Gastrocnemius medialis (tissue), 4 donors: ENCODE data around the gene GTSE1. TPM values are rescaled to one million over a fixed set of nuclear protein-coding genes. Genes with fewer than 3 reads are reported as not detected.
A peak's percentile ranks its signal among the peaks of the same experiment; 100 is the strongest.

ENCODE experiments used
- ATAC-seq, 2 donors: fragments of 150-250 bp; one replicate each; pipeline ENCODE4 v1.9.1; 2016
- DNase-seq, 2 donors: peaks; one replicate each; pipeline ENCODE4 v3.0.0-alpha.2; 2019
- H3K27ac ChIP-seq, 4 donors: fragments of 200-600 bp; sonication (generic); 1 replicate in 1 of 4; 2 replicates in 3 of 4; pipeline ENCODE4 v1.5.1; 2016 to 2018; ENCODE audit warnings: mild to moderate bottlenecking in 2 of 4, moderate library complexity in 1 of 4
- H3K27me3 ChIP-seq, 3 donors: fragments of 200-600 bp; sonication (generic) in 2 of 3; 1 replicate in 1 of 3; 2 replicates in 2 of 3; pipeline versions ENCODE4 v1.5.1 to v1.6.0; 2016 to 2019; ENCODE audit warnings: mild to moderate bottlenecking in 1 of 3, moderate library complexity in 1 of 3
- H3K36me3 ChIP-seq, 2 donors: fragments of 200-600 bp; sonication (generic) in 1 of 2; one replicate each; pipeline ENCODE4 v1.5.1; 2017 to 2018
- H3K4me1 ChIP-seq, 2 donors: fragments of 200-600 bp; sonication (generic) in 1 of 2; one replicate each; pipeline ENCODE4 v1.5.1; 2016 to 2017; ENCODE audit warnings: mild to moderate bottlenecking in 2 of 2
- H3K4me3 ChIP-seq, 4 donors: fragments of 200-600 bp; sonication (generic) in 3 of 4; 1 replicate in 1 of 4; 2 replicates in 3 of 4; pipeline ENCODE4 v1.5.1; 2016 to 2019; ENCODE audit warnings: mild to moderate bottlenecking in 2 of 4
- H3K9me3 ChIP-seq, 3 donors: fragments of 200-600 bp; sonication (generic) in 2 of 3; 1 replicate in 1 of 3; 2 replicates in 2 of 3; pipeline ENCODE4 v1.5.1; 2016 to 2019
- CTCF ChIP-seq, 5 experiments: fragments of 450-650 bp in 3 of 5; fragments of 200-600 bp in 2 of 5; sonication (generic) in 2 of 5; IDR thresholded peaks in 4 of 5; conservative IDR thresholded peaks in 1 of 5; 1 replicate in 4 of 5; 2 replicates in 1 of 5; pipeline ENCODE4 v1.5.1; 2016 to 2019; ENCODE audit warnings: antibody characterized with exemption in 5 of 5, mild to moderate bottlenecking in 3 of 5, moderate library complexity in 3 of 5
- POLR2A ChIP-seq, 2 donors: fragments of 450-650 bp; IDR thresholded peaks; one replicate each; pipeline ENCODE4 v1.6.1; 2017; ENCODE audit warnings: antibody characterized with exemption in 2 of 2, mild to moderate bottlenecking in 2 of 2, moderate library complexity in 2 of 2
- in situ Hi-C, 4 donors: fragments of 200-750 bp; cut with MboI; loops; one replicate each; pipeline versions ENCODE4 v1.15.0 to v1.8.0; 2017; ENCODE audit warnings: low sequenced_read_pairs in 4 of 4
- intact Hi-C: fragments of 100-400 bp; cut with DNase I; formaldehyde crosslinking; loops from one replicate; pipeline ENCODE4 v1.15.1; 2023; ENCODE audit warnings: low total_unique reads
- total RNA-seq, 4 donors: library from RNA; depleted of rRNA; stranded (reverse); fragments of >200 nt; gene quantifications; one replicate each; pipeline versions ENCODE4 v1.1.0 to v1.2.3, GENCODE V29; 2016

The GTSE1 gene
- total RNA-seq, 4 donors from 2014 or later: 0.13 to 0.49 TPM; not detected in 2

- Histone ChIP-seq H3K9me3 (no peaks in the 10 kb centered on the region), H3K27me3 (no peaks in the 10 kb centered on the region), H3K36me3 (peaks cover 0 to 77% of the 10 kb centered on the region in 2 donors), H3K27ac (no peak overlapping the region), H3K4me3 (no peak overlapping the region), H3K4me1 (peaks cover 16 to 17% of the 10 kb centered on the region in 2 donors)
- TF ChIP-seq POLR2A (IDR thresholded peaks at IDR 0.05): no peak
- TF ChIP-seq CTCF (IDR thresholded peaks at IDR 0.05 in 4 of 5, conservative IDR thresholded peaks at IDR 0.05 in 1 of 5): no peak
- DNase-seq: no peak
- intact Hi-C loops (no loop called here), in situ Hi-C loops (no loop called here)
- ATAC-seq: no peak
Measured at GRCh38 chr22:46281866-46282678, 14.6 kb upstream of the GTSE1 start.

DNA sequence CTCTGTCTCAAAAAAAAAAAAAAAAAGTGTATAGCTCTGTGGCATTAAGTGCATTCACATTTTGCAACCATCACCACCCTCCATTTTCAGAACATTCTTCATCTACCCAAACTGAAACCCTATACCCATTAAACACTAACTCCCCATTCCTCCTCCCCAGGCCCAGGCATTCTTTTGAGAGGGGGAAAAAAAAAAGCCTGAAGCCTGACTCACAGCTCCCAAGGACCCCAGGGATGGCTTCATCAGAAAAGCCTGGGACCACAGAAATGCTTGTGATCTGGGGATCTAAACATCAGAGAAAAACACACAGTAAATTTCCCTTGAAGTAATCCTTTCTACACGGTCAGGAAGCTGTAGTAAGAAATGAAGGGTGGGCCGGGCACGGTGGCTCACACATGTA, 10.7 kb upstream of the GTSE1 start:
- Histone ChIP-seq H3K27ac (no peak overlapping the region), H3K27me3 (no peaks in the 10 kb centered on the region), H3K4me3 (no peak overlapping the region), H3K36me3 (peaks cover 0 to 53% of the 10 kb centered on the region in 2 donors), H3K9me3 (no peaks in the 10 kb centered on the region), H3K4me1 (peaks cover 10 to 13% of the 10 kb centered on the region in 2 donors)
- DNase-seq: no peak
- no peak for TF ChIP-seq CTCF (IDR thresholded peaks at IDR 0.05 in 4 of 5, conservative IDR thresholded peaks at IDR 0.05 in 1 of 5)
- no peak for TF ChIP-seq POLR2A (IDR thresholded peaks at IDR 0.05)
- in situ Hi-C loops (no loop called here), intact Hi-C loops (no loop called here)
- no peak for ATAC-seq

- Histone ChIP-seq H3K4me1 (peaks cover 11 to 14% of the 10 kb centered on the region in 2 donors), H3K27ac (peak overlapping the region in 3 of 4 donors; percentile 29 to 45 (median 35)), H3K36me3 (peaks cover 0 to 46% of the 10 kb centered on the region in 2 donors), H3K9me3 (no peaks in the 10 kb centered on the region), H3K4me3 (peak overlapping the region in 1 of 4 donors; percentile 27), H3K27me3 (no peaks in the 10 kb centered on the region)
- DNase-seq (no peak), ATAC-seq (no peak)
- no peak for TF ChIP-seq POLR2A (IDR thresholded peaks at IDR 0.05)
- TF ChIP-seq CTCF (IDR thresholded peaks at IDR 0.05 in 4 of 5, conservative IDR thresholded peaks at IDR 0.05 in 1 of 5): no peak
- intact Hi-C loops (no loop called here), in situ Hi-C loops (no loop called here)
Measured at GRCh38 chr22:46286941-46287872, 9.5 kb upstream of the GTSE1 start.

DNA sequence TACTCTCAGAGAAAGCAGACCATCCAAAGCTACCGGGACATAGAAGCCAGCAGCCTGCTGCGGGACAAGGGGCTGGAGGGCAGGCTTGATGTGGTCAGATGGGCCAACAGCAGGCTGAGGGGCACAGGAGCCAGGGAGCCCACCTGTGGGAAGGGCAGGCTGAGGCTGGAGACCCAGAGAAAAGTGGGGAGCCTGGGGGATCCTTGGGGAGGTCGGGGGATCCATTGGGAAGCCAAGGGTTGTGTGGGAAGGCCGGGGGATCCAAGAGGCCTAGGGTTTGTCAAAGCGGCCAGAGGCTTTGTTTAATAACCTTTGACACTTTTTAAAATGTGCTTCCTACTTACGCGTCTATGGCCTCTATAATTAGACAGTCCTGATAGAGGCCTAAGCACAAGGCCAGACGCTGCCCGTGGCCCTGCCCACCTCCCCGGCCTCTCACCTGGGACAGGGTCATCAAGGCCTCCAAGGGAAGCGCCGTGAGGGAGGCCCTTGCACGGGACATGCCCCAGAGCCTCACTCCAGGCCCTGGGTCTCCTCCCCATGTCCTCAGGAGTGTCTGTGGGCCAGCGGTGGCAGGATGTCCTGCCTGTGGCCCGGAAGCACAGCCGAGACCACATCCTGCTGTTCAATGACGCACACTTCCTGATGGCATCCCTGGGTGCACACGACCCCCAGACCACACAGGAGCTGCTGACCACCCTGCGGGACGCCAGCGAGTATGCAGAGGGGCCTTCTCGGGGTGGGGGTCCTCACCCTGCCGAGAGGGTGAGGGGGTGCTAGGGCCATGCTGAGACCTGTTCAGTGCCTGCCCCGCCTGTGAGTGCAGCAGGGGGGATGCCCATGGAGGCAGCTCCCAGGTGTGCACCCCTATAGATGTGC, 8.6 kb upstream of the GTSE1 start:
- H3K4me1 ChIP-seq: peaks cover 11 to 14% of the 10 kb centered on the region in 2 donors
- H3K4me3 ChIP-seq: peak overlapping the region in 1 of 4 donors; percentile 27
- intact Hi-C loops (no loop called here), in situ Hi-C loops (no loop called here)
- TF ChIP-seq CTCF (IDR thresholded peaks at IDR 0.05 in 4 of 5, conservative IDR thresholded peaks at IDR 0.05 in 1 of 5): no peak
- TF ChIP-seq POLR2A (IDR thresholded peaks at IDR 0.05): no peak
- H3K27ac ChIP-seq: peak overlapping the region in 3 of 4 donors; percentile 29 to 45 (median 35)
- no peaks in the 10 kb centered on the region for H3K27me3 ChIP-seq
- H3K9me3 ChIP-seq: no peaks in the 10 kb centered on the region
- H3K36me3 ChIP-seq: peaks cover 0 to 41% of the 10 kb centered on the region in 2 donors
- DNase-seq: no peak
- ATAC-seq: no peak
